ENCODE data around the gene SLC29A3.

The SLC29A3 gene

DNA sequence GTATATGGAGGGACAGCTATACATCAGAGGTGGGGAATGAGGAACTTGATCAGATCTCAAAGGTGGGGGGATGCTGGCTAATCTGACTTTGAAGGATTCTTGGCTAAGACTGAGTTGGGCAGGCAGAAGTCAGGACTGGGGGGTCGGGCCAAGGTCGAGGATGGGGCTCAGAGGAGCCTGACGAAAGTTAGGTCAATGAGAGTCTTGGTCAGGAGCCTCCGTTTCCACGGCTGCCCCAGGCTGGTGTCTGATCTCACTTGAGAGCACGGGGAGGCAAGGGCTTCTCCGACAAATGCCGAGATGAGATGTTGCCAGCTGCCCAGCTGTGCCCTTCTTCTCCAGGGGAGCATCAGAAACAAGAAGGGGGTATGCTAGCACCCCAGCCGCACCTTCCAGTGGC is 5.7 kb downstream of the SLC29A3 start:
- no peak for DNase-seq

DNA sequence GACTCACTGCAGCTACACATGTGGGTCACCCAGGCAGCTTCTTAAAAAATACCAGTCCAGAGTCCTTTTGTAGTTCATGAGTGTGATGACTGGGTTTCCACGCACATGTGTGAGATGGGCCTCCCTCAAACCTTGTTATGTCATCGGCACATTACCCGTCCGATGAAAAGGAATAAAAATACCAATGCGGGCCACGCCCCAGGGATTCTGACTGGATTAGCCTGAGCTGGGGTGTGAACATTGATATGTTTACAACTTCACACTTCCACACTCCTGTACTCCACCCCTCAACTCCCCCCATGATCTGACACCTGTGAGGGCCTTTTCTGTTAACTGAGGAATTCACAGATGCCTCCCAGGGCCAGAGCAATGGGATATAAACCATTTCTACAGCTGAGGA is 6.2 kb downstream of the SLC29A3 start:
- no peak for DNase-seq

DNA sequence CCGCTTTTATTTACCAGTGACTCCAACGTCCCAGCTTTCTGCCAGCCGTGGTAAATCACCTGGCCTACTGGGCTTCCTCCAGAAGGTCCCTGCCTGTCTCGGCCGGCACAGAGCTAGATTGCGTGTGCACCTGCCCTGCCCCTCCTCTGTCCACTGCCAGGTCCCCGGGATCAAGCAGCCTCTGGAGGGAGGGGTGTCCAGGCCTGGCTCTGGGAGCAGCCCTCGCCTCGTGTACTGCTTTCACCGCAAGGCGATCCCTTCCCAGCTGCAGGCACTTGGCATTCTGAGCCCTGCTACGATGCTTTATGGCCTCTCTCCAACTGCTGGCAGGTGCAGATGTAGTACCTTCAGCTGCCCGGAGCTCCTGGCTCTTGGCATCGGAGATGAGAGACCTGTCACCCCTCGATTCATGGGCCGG is 7.4 kb downstream of the SLC29A3 start:
- no peak for DNase-seq

DNA sequence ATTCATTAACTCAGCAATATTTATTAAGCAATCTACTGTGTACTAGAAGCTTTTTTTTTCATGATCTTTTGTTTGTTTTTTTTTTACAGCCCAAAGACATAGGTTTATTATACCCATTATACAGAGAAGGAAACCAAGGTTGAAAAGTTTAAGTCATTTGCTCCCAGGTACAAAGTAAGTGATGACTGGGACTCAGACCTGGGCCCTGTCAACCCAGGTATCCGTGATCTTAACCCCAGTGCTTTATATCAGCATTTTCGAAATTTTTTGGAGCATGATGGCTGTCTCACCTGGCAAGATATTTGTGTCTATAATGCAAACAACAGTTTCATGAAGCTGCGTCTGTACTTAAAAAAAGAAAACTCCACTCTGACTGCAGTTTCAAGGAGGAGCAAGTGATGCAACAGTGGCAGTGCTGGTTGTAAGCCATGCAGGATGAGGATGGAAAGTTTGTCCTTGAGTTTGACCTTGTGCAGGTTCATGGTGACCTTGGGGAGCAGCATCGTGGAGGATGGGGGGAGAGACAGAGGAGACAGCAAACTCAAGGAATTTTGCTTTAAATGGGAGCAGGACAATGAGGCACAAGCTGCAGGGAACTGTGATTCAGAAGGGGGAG is 11.8 kb downstream of the SLC29A3 start:
- no peak for DNase-seq

DNA sequence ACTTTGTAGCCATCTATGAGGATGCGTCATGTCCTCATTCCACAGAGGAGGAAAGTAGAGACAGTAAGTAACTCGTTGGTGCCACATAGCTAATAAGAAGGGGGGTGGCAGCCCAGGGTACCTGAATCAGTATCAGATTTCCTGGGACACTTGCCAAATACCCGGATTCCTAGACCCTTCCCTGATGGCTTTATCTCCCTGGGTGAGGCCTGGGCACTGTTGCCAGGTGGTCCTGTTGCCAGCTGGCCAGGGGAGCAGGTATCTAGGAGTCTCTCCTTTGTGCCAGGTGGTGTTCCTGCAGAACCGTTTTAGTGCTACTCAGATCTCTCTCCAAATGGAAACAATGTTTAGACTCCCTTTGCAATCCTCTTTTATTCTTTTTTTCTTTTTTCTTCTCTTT is 12.7 kb downstream of the SLC29A3 start:
- DNase-seq = no peak

DNA sequence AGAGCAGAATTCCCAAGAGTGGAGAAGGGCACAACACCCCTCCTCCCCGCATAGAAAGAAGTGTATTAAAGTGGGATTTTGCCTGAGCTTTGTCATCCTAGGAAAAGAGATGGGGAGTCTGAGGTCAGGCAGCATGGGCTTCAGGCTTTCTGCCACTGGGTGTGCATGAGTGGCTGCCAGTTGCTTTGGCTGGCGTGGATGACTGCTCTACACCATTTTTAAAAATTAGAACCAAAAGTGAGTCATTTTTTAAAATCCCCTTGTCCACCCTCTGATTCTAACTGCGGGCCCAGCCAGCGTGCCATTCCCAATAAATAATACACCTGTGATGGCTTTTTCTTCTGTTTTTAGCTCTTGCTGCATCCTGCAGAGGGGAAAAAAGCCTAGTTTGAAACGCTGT is 13.4 kb downstream of the SLC29A3 start:
- no peak for DNase-seq

GRCh38 chr10:71333129-71333887 is 14.2 kb downstream of the SLC29A3 start:
- DNase-seq = peak in 1 of 2 donors; percentile 13

DNA sequence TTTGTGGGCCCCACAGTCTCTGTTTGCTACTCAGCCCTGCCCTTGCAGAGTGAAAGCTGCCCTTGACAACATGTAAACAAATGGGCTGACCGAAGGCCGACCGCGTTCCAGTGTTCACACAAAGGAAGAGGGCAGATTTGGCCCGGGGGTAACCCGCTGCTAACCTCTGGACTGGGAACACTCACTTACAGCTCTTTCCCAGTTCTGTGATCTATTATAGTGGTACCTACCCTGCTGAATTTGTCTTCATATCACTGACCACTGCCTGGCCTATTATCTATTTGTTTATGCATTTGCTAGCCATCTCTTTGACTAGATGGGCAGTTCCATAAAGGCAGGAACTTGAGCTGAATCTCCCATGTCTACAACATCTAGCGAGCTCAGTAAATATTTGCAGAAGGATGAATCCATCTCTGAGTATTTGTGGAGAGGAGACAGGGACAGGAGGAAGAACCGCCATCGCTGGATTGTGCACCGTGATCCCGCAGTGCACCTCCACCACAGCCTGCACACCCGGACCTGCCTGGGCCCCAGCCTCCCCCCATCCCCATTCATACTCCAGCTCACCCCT is 15.2 kb downstream of the SLC29A3 start:
- DNase-seq = no peak

GRCh38 chr10:71335173-71335708 is 16.2 kb downstream of the SLC29A3 start:
- DNase-seq = no peak

- no peak for DNase-seq
Observed at GRCh38 chr10:71336632-71337031, 17.6 kb downstream of the SLC29A3 start.

DNA sequence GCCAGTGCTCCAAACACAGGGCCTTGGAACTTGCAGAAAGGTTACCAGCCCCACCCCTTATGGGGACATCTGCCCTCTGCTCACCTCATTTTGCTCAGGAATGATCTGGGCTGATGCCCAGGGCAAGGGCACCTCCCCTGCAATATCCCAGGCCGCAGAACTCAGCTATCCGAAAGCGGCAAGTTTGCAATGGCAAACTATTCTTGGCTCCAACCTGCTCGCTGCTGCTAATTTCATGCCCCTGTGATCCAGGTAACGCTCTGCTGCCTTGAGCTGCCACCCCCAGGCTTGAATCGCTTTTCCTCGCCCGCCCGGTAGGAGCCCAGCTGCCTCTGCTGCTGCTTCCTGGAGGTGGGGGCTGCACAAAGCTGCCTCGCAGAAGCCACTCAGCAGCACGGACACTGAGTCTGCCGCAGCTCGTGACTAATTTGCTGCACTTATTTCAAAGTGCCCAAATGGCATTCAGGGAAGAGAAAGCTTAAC is 18.2 kb downstream of the SLC29A3 start:
- no peak for DNase-seq

DNA sequence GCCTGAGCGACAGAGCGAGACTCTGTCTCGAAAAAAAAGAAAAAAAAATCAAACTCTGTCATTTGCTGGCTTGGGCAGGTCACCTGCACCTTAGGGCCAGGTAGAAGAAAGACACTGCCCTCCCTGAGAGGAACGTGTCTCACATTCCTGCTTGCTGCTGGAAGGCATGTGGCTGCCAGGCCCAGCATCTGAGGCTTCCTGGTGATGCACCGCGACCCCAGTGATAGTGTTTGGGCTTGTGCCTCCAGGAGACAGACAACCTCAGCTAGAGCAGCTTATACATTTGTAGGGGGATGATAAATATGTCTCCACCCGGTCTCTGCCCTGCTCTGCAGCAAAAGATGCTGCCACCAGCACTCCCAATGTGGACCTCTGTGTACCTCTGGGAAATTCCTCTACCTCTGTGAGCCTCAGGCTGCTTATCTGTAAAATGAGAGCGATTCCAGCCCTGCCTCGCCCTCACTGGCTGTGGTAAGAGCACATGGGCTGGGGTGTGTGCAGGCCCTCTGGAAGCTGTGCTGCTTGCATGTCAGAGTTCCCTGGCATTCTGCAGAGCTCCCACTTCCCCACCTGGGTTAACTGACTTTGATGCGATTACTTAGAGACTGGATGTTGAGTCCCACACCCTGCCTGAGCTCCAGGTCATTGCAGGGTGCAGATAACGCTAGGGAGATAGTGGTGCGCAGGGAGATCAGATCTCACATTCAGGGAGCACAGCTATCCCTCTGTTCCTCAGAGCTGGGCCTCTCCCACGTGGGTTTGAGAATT is 19.9 kb downstream of the SLC29A3 start:
- DNase-seq = no peak

DNA sequence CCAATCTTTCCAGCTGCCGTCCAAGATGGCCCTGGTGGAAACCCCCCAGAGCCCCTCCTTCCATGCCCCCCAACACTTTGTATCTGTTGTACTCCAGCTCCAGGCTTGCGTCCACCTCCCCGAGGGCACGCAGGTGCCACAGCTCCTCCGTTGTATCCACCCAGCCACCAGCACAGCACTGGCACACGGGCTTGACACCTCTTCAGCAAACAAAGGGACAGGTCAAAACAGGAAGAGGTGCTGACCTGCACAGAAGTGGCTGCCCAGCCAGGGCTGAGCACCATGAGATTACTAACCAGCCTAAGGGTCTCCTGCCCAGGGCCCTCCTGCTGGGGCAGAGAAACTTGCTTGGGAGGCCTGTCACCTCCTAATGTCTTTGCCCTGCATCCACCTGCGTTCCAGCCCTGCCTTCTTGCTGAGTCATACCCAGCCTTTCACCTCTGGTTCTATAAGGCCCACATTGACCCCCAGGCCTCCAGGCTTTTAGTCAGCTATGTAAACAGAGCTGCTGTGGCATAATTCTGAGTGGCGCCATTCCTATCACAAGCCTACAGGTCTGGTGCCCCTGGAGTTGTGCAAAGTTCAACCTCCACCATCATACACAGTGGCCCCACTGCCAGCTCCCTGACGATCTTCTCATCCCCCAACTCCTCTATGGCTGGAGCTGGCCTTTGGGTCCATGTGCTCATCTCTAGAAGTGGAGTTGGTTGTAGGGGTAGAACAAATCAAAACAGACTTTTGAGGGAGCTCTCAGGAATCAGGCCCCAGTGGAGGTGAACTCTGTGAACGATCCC is 20.9 kb downstream of the SLC29A3 start:
- no peak for DNase-seq

GRCh38 chr10:71342573-71343391 is 23.7 kb downstream of the SLC29A3 start:
- DNase-seq = no peak

DNA sequence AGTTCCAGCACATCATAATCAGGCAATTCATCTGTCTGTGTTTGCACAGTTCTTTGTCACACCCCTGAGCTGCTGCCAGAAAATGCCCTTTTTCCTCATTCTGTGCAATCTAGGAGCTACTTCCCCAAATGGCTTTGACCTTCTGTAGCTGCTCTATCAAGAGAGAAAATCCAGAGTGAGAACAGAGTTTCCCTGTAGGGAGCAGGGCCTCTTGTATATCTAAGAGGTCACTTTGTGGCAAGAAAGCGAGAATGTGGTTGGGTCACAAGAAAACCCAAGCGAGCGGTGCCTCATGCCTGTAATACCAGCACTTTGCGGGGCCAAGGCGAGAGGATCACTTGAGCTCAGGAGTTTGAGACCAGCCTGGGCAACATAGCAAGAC is 24.3 kb downstream of the SLC29A3 start:
- peak in 1 of 2 donors; percentile 6 for DNase-seq

DNA sequence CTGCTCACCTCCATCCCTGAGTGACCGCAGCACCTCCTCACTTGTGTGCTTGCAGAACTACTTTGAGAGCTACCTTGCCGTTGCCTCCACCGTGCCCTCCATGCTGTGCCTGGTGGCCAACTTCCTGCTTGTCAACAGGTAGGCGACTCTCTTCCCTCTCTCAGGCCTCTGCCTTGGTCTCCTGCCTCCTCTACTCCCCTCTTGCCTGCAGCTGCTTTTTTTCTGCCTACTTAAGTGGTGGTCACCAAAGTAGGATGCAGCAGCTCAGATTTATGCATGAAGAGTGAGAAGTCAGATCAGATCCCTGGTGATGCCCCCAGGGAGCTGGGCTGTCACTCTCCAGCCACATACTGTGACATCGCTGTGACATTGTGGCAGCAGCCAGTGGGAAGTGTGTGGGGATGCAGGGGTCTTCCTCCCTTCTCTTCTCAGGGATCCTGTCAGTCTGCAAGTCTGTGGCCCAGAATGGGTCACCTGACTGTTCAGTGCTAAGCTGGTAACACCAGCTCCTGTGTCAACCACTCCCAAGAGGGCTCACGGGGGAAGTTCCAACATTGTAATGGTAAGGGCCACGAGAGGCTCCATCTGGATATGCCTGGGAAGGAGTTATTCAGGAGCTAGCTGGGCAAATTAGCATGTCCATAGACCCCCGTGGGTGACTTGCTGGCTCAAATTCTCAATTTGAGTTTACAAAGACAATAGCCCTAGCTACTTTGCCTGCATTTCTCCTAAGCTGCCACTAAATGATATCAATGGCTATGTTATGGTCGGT is 25.3 kb downstream of the SLC29A3 start:
- DNase-seq = no peak

- DNase-seq = no peak
Observed at GRCh38 chr10:71344993-71345480, 26.0 kb downstream of the SLC29A3 start.

DNA sequence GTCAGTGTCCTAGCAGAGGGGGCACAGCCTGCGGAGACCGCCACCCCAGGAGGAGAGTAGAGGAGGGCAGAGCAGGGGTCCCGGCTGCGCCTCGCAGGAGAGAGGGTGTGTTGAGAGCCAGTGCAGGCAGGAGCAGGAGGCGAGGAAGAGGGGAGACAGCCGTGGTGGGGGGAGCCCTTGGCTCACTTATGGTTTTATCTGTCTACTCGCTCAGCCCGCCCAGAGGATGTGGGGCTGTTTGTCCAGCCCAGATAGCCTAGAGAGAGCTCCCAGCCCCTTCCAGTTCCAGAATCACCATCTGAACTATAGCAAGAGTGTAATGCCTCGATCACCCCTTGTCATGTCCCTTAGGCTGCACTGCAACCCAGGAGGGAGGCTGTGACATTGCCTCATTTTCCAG is 26.6 kb downstream of the SLC29A3 start:
- DNase-seq = no peak

DNA sequence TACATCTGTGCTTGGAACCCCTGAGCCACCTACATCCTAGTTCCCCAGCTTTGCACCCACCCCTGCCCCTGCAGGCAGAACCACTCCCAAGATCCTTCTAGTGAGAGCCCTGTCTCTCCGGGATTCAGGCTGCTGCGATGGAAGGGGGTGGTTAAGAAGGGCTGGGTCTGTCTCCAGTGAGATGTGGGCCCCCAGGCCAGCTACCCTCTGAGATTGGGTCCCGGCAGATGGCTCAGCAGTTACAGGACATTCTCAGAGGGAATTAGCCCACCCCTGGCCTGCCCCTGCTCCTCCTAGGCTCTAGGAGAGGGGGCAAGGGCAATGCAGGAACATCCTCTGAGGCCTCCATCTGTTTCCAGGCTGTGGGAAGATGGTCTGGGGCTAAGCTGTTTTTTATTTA is 27.7 kb downstream of the SLC29A3 start:
- no peak for DNase-seq

DNA sequence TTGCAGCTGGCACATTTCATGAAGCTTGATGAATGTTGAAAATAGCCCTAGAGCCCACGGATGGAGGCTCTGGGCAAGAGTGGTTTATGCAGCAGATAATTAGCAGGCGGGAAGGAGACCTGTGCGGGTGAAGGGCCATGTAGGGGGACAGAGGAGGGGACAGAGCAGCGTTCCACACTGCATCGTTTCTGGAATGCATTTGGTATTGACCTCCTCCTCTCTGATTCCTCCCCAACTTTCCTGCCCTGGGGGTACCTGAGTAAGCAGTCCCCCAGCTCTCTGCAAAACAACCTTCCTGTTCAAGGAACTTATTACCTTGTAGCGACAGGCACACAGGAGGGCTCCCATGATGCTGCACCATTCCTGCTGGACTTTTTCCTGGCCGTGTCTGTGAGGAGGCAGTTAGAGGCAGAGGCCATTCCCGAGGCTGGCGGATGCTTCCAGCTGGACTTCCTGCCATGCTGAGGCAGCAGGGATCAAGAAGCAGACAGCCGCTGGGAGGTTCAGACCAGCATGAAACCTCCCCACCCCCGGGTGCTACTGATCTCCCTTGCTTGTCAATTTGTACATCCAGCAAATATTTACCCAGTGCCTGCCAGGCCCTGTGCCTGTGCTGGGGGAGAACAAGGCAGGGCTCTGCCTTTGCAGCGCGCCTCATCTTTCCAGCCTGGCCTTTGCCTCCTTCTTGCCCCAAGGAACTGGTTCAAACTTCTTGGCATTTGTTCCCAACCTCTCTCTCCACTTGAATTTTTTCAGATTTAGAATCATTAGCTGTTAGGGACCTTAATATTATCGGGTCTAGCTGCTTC is 28.7 kb downstream of the SLC29A3 start:
- no peak for DNase-seq

Measured in bone marrow (tissue), 2 donors.